Suppressor macrophage (primary cell): ENCODE data around the gene CDC42BPB.
"Not testable (repeated sequence)": the region's sequence is repeated elsewhere in the genome, so short reads cannot be mapped to it uniquely, and the experiment has no call there.

Experiments used
- DNase-seq, 4 experiments: peaks; one replicate each; pipeline ENCODE4 v3.0.0-alpha.2; 2020 to 2022

The CDC42BPB gene

GRCh38 chr14:103073367-103073875 is 16.1 kb upstream of the CDC42BPB start:
- no peak for DNase-seq

DNA sequence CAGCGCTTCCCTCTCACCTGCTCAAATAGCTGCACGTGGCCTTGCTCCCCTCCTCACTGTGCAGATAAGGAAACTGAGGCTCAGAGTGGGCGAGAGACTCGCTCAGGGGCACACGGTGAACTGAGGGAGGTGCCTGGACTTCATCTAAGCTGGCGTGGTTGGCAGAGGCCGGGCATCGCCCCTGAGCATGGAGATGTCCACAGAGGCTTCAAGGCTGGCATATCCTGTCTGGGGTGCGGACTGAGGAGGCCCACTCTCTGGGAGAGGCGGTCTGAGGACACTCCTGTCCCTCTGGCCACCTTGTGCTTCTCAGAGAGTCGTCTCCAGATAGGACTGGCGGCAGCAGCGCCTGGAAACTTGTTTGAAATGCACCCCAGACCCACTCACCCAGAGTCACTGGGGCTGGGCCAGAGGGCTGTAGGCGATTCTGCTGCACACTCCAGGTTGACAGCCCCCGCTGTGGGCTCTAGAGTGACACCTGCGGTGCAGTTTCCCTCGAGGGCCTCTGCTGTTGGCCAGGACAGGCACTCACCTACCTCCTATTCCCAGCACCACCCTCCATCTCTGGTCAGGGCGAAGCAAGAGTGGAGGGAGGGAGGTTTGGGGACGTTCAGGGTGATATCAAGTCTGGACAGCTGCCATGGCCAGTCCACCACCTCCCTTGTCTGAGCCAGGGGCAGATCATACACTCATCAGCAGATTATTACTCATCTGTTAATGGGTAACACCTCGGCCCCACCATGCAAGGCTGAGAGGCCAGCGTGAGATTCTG is 15.4 kb upstream of the CDC42BPB start:
- DNase-seq: peak in 3 of 4 experiments; percentile 28 to 50 (median 34)

- peak in 3 of 4 experiments; percentile 34 to 59 (median 49) for DNase-seq
Measured at GRCh38 chr14:103071544-103072251, 14.3 kb upstream of the CDC42BPB start.

DNA sequence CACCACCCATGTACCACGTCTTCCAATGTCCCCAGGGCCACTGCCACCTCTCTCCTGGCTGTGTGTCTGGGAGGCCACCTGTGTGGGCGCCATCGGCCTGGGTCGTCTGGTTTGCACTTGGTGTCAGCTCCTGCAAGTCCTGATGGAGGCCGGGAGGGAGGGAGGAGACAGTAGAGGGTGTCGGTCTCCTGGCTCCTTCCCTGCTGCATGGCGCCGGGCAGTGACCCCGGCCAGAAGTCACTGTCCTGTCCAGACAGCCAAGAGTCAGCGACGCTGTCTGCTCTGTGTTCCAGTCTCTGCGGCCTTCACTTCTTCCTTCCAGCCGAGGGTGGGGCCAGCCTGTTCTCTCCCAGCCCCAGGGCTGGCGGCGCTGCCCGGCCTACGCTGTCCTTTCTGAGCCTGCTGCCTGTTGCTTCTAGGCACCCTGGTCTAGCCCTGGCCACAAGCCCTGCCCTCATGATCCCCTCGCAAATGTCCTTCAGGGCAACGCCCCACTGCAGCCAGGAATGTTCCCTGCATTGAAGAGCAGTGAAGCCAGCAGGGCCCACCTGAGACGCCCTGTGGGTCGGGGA is 13.7 kb upstream of the CDC42BPB start:
- DNase-seq: no peak

- no peak for DNase-seq
Measured at GRCh38 chr14:103070263-103070885, 13.0 kb upstream of the CDC42BPB start.

DNA sequence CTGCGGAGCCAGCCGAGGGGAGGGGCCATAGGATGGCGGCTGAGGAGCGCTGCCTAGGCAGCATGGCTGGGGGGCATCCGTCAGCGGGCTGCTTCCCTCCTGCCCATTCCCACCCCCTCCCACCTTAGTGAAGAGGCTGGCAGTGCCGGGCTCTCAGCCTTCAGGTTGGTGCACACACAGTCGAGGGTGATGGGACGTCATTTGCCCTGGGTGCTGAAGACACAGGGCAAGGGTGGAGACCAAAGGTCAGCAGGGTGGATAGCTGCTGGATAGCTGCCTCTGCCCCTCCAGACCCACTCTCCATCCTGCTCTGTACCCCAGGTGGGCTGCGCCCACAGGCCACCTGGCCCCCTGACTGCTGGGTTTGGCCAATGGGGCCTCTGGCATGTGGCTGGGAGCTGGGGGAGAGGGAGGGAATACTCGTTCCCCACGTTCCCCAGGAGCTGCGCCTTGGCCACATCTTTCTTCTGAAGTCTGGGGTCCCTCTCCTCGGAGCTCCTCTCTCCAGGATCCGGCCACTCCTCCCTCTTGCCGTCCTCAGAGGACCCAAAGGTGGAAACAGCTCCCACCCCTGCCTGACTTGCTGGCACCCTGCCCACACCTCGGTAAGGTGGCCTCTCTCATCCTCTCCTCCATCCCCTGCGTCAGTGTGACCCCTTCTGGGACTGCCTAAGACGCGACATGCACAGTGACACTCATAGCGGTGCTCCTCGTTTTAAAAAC is 11.2 kb upstream of the CDC42BPB start:
- no peak for DNase-seq

DNA sequence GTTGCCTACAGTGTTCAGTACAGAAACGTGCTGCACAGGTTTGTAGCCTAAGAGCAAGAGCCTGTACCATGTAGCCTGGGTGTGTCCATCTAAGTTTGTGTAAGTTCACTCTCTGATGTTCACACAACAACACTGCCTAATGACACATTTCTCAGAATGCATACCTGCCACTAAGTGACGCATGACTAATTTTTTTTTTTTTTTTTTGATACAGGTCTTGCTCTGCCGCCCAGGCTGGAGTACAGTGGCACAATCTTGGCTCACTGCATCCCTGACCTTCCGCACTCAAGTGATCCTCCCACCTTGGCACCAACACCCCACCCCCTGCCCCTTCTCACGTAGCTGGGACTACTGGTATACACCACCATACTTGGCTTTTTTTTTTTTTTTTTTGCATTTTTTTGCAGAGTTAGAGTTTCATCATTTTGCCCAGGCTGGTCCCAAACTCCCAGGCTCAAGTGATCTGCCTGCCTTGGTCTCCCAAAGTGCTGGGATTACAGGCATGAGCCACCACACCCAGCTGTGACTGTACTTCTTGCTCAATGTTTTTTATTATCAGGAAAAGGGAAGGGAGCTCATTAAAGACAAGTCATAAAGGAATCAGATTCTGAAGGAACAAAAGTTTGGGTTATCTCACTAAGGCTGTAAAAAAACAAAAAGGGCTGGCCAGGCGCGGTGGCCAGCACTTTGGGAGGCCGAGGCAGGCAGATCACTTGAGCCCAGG is 10.0 kb upstream of the CDC42BPB start:
- peak in 2 of 4 experiments; percentile 30 to 34 for DNase-seq

- no peak for DNase-seq
Measured at GRCh38 chr14:103066399-103066798, 9.1 kb upstream of the CDC42BPB start.

GRCh38 chr14:103065861-103066260 is 8.5 kb upstream of the CDC42BPB start:
- DNase-seq: no peak

GRCh38 chr14:103064978-103065377 is 7.6 kb upstream of the CDC42BPB start:
- DNase-seq: no peak

- no peak for DNase-seq
Measured at GRCh38 chr14:103064436-103064835, 7.1 kb upstream of the CDC42BPB start.

DNA sequence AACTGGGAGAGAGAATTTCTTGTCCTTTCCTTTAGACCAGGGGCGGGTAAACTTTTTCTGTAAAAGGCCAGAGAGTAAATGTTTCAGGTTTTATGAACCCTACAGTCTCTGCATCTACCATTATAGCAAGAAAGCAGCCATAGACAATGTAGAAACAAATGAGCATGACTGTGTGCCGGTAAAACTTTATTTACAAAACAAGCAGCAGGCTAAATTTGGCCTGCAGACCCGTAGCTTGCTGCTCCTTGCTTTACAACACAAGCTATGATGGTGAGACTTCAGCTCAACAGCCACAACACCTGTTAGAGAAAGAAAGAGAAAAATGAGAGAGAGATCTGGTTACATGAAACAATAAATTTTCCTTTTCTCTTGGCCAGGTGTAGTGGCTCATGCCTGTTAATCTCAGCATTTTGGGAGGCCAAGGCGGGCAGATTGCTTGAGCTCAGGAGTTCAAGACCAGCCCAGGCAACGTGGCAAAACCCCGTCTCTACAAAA is 4.2 kb upstream of the CDC42BPB start:
- DNase-seq: no peak

GRCh38 chr14:103059556-103059955 is 2.2 kb upstream of the CDC42BPB start:
- no peak for DNase-seq

GRCh38 chr14:103058164-103059055 is 1.1 kb upstream of the CDC42BPB start:
- DNase-seq: no peak

DNA sequence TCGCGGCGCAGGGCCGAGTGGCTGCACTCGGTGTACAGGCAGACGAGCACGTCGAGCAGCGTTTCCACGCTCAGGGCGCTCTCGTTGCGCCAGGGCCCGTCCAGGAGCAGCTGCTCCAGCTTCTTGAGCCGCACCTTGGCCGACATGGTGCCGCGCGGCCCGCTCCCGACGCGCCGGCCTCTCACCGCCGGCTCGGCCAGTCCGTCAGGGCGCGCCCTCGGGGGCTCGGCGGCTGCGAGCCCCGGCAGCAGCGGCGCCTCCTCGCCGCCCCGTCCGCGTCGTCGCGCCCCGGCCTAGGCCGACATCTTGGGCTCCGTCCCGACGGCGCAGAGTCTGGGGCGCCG is 349 bp downstream of the CDC42BPB start:
- DNase-seq: peak in 1 of 4 experiments; percentile 13

DNA sequence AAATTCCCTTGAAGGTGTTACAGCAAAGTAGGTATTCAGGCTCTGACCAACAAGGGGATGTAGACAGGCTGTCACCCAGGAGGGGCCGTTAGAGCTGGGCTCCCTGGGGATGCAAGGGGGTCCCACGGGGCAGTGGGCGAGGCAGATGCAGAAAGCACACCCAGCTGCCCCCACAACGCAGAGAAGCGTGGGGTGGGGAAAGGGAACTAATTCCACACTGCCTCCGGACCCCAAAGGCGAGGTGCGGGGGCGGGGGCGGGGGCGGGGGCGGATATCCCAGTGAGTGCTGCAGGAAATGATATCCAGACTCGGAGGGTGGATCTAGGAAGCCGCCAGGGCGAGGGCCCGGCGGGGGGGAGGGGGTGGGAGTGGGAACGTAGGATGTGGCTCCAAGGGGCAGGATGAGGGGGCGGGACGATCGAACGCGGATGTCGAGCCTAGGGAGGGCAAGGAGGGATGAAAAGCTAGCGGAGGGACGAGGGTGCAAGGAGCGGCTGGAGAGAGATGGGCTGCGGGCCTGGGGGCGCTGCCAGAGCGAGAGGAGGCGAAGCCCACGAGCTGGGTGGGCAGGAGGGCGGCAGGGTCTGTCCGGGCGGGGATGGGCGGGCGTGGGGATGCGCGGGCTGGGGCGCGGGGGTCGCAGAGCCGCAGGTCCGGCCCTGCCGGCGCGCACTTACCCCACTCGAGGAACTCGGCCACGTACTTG is 874 bp downstream of the CDC42BPB start:
- DNase-seq: no peak

DNA sequence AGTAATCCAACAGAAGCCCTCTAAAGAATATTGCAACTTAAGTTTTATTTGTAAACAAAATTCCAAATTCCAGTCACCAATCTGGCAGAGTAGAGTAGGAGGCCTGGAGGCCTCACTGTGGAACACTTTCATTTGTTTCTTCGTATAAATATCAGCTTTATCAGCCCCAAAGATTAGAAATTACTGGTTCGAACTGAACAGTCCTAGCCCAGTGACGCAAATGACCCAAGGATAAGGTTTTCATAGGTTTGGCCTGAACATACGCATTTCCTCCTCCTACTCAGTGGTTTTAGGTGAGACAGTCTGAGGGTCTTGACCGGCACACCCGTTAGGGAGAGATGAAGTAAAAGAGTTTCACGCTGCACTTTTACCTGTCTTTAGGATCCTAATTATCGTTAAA is 1.7 kb downstream of the CDC42BPB start:
- no peak for DNase-seq

DNA sequence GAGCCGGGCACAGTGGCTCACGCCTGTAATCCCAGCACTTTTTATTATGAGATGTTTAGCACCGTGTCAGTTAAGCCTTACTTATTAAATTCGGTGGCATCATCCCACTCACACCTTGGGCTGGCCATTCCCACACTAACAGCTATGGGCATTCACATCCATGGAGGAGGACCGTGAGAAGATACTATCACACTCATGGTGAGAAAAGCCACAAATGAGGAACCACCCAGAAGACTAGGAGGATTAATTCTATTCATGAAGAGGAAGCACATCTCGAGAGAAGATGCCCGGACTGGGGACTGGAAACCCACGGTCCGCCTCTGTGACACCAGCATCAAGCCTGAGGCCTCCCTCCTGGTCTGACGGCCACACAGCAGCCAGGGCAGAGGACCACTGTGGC is 4.9 kb downstream of the CDC42BPB start:
- peak; percentile 74 to 89 (median 86) for DNase-seq

- DNase-seq: no peak
Measured at GRCh38 chr14:103050935-103051334, 6.4 kb downstream of the CDC42BPB start.

DNA sequence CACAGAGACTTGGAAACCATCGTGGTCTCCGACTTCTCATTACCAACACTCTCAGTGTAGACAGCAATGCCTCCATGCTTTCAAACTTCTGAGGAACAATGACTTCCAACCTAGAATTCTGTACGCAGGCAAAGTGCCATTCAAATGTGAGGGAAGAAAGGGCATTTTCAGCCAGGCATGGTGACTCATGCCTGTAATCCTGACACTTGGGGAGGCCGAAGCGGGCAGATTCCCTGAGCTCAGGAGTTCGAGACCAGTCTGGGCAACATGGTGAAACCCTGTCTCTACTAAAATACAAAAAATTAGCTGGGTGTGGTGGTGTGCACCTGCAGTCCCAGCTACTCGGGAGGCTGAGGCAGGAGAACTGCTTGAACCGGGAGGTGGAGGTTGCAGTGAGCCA is 9.9 kb downstream of the CDC42BPB start:
- not testable (repeated sequence) for DNase-seq
